SK-N-SH treated with all-trans-retinoic acid at 6 μM for 48 hours (cell line): Measurements from ENCODE around the gene RET.
A peak's percentile ranks its signal among the peaks of the same experiment; 100 is the strongest.

Experiments
- ATAC-seq: fragments of 200-7000 bp; cut with Tn5 transposase; 3 replicates; pipeline ENCODE4 v1.9.1; 2020; ENCODE audit warnings: mild to moderate bottlenecking, moderate library complexity
- ARNTL ChIP-seq: fragments of 450-650 bp; formaldehyde crosslinking; IDR thresholded peaks from 2 replicates; pipeline ENCODE4 v1.5.0; 2020; ENCODE audit warnings: low read depth, mild to moderate bottlenecking, moderate library complexity, borderline replicate concordance
- BACH2 ChIP-seq: fragments of 250-450 bp; sonication (Bioruptor Pico); IDR thresholded peaks from 2 replicates; pipeline ENCODE4 v1.9.0; 2021; ENCODE audit warnings: mild to moderate bottlenecking, borderline replicate concordance
- CREB5 ChIP-seq: fragments of 250-450 bp; sonication (Bioruptor Pico); IDR thresholded peaks from 2 replicates; pipeline ENCODE4 v1.5.1; 2020; ENCODE audit warnings: low read depth, mild to moderate bottlenecking, moderate library complexity
- CSDC2 ChIP-seq: fragments of 250-450 bp; sonication (Bioruptor Pico); IDR thresholded peaks from 2 replicates; pipeline ENCODE4 v1.5.0; 2020; ENCODE audit warnings: mild to moderate bottlenecking, moderate library complexity
- ESRRG ChIP-seq: fragments of 250-450 bp; sonication (Bioruptor Pico); IDR thresholded peaks from 2 replicates; pipeline ENCODE4 v1.6.1; 2021; ENCODE audit warnings: mild to moderate bottlenecking
- GLIS3 ChIP-seq: fragments of 250-450 bp; sonication (Bioruptor Pico); IDR thresholded peaks from 2 replicates; pipeline ENCODE4 v1.5.0; 2020; ENCODE audit warnings: mild to moderate bottlenecking, moderate library complexity
- ISL1 ChIP-seq: fragments of 250-450 bp; sonication (Bioruptor Pico); IDR thresholded peaks from 2 replicates; pipeline ENCODE4 v2.1.2; 2022; ENCODE audit warnings: mild to moderate bottlenecking, moderate library complexity
- OSR1 ChIP-seq: fragments of 250-450 bp; sonication (Bioruptor Pico); IDR thresholded peaks from 2 replicates; pipeline ENCODE4 v1.8.0; 2022; ENCODE audit warnings: moderate library complexity, mild to moderate bottlenecking, inconsistent platforms
- PPARA ChIP-seq: fragments of 250-450 bp; sonication (Bioruptor Pico); IDR thresholded peaks from 2 replicates; pipeline ENCODE4 v1.5.0; 2020; ENCODE audit warnings: mild to moderate bottlenecking, borderline replicate concordance
- RARB ChIP-seq: fragments of 250-450 bp; sonication (Bioruptor Pico); IDR thresholded peaks from 2 replicates; pipeline ENCODE4 v1.8.0; 2021; ENCODE audit warnings: mild to moderate bottlenecking, moderate library complexity
- SNAI2 ChIP-seq: fragments of 250-450 bp; sonication (Bioruptor Pico); IDR thresholded peaks from 2 replicates; pipeline ENCODE4 v1.5.0; 2020; ENCODE audit warnings: mild to moderate bottlenecking, moderate library complexity
- TCF4 ChIP-seq: fragments of 250-450 bp; sonication (Bioruptor Pico); IDR thresholded peaks from 2 replicates; pipeline ENCODE4 v1.8.0; 2021; ENCODE audit warnings: mild to moderate bottlenecking, moderate library complexity, borderline replicate concordance
- TOX ChIP-seq: fragments of 250-450 bp; sonication (Bioruptor Pico); IDR thresholded peaks from 2 replicates; pipeline ENCODE4 v1.8.0; 2021; ENCODE audit warnings: mild to moderate bottlenecking, moderate library complexity, borderline replicate concordance
- ZC3H10 ChIP-seq: fragments of 250-450 bp; sonication (Bioruptor Pico); IDR thresholded peaks from 2 replicates; pipeline ENCODE4 v1.5.1; 2021; ENCODE audit warnings: mild to moderate bottlenecking, moderate library complexity
- ZFP3 ChIP-seq: fragments of 250-450 bp; sonication (Bioruptor Pico); IDR thresholded peaks from 2 replicates; pipeline ENCODE4 v1.5.0; 2020; ENCODE audit warnings: mild to moderate bottlenecking, moderate library complexity
- ZFP30 ChIP-seq: fragments of 450-650 bp; formaldehyde crosslinking; IDR thresholded peaks from 2 replicates; pipeline ENCODE4 v1.5.0; 2022; ENCODE audit warnings: mild to moderate bottlenecking, moderate library complexity
- ZNF565 ChIP-seq: fragments of 450-650 bp; formaldehyde crosslinking; conservative IDR thresholded peaks from 2 replicates; pipeline ENCODE4 v1.5.0; 2020; ENCODE audit warnings: low read depth, mild to moderate bottlenecking, moderate library complexity
- ZNF8 ChIP-seq: fragments of 450-650 bp; formaldehyde crosslinking; IDR thresholded peaks from 2 replicates; pipeline ENCODE4 v1.5.0; 2020; ENCODE audit warnings: mild to moderate bottlenecking, moderate library complexity
- TF ChIP-seq, protein P1 (sequence below): fragments of 250-450 bp; sonication (Bioruptor Pico); IDR thresholded peaks from 2 replicates; pipeline ENCODE4 v1.5.1; 2021; ENCODE audit warnings: mild to moderate bottlenecking, moderate library complexity
- TF ChIP-seq, protein P2 (sequence below): fragments of 250-450 bp; sonication (Bioruptor Pico); IDR thresholded peaks from 2 replicates; pipeline ENCODE4 v1.8.0; 2021; ENCODE audit warnings: low read depth, mild to moderate bottlenecking, moderate library complexity, borderline replicate concordance
- TF ChIP-seq, protein P3 (sequence below): fragments of 250-450 bp; sonication (Bioruptor Pico); IDR thresholded peaks from 2 replicates; pipeline ENCODE4 v1.5.0; 2020; ENCODE audit warnings: mild to moderate bottlenecking, moderate library complexity

RET gene

DNA sequence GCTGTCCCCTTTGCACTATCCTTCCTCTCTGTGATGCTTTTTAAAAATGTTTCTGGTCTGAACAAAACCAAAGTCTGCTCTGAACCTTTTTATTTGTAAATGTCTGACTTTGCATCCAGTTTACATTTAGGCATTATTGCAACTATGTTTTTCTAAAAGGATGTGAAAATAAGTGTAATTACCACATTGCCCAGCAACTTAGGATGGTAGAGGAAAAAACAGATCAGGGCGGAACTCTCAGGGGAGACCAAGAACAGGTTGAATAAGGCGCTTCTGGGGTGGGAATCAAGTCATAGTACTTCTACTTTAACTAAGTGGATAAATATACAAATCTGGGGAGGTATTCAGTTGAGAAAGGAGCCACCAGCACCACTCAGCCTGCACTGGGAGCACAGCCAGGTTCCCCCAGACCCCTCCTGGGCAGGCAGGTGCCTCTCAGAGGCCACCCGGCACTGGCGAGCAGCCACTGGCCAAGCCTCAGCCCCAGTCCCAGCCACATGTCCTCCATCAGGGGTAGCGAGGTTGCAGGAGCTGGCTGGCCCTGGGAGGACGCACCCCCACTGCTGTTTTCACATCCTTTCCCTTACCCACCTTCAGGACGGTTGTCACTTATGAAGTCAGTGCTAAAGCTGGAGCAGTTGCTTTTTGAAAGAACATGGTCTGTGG lies 50.0 kb downstream of the RET start:
- ATAC-seq: no peak
- TF ChIP-seq ARNTL (CRISPR knock-in tag): no peak
- TF ChIP-seq ZFP30 (CRISPR knock-in tag): no peak
- no peak for TF ChIP-seq ESRRG (CRISPR knock-in tag)
- TF ChIP-seq, protein P1, sequence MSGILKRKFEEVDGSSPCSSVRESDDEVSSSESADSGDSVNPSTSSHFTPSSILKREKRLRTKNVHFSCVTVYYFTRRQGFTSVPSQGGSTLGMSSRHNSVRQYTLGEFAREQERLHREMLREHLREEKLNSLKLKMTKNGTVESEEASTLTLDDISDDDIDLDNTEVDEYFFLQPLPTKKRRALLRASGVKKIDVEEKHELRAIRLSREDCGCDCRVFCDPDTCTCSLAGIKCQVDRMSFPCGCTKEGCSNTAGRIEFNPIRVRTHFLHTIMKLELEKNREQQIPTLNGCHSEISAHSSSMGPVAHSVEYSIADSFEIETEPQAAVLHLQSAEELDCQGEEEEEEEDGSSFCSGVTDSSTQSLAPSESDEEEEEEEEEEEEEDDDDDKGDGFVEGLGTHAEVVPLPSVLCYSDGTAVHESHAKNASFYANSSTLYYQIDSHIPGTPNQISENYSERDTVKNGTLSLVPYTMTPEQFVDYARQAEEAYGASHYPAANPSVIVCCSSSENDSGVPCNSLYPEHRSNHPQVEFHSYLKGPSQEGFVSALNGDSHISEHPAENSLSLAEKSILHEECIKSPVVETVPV (CRISPR knock-in tag): no peak
- TF ChIP-seq CSDC2 (CRISPR knock-in tag): no peak
- TF ChIP-seq TCF4 (CRISPR knock-in tag): no peak
- TF ChIP-seq ISL1 (CRISPR knock-in tag): no peak
- TF ChIP-seq ZFP3 (CRISPR knock-in tag): no peak

GRCh38 chr10:43127442-43127841 lies 50.6 kb downstream of the RET start:
- no peak for TF ChIP-seq ISL1 (CRISPR knock-in tag)
- TF ChIP-seq ZC3H10 (CRISPR knock-in tag): no peak
- no peak for TF ChIP-seq ARNTL (CRISPR knock-in tag)
- TF ChIP-seq CSDC2 (CRISPR knock-in tag): no peak
- ATAC-seq: no peak

- ATAC-seq: no peak
- TF ChIP-seq GLIS3 (CRISPR knock-in tag) (no peak), ZNF8 (CRISPR knock-in tag) (no peak), ARNTL (CRISPR knock-in tag) (no peak)
These were observed 51.5 kb downstream of the RET start for GRCh38 chr10:43128331-43128730.

DNA sequence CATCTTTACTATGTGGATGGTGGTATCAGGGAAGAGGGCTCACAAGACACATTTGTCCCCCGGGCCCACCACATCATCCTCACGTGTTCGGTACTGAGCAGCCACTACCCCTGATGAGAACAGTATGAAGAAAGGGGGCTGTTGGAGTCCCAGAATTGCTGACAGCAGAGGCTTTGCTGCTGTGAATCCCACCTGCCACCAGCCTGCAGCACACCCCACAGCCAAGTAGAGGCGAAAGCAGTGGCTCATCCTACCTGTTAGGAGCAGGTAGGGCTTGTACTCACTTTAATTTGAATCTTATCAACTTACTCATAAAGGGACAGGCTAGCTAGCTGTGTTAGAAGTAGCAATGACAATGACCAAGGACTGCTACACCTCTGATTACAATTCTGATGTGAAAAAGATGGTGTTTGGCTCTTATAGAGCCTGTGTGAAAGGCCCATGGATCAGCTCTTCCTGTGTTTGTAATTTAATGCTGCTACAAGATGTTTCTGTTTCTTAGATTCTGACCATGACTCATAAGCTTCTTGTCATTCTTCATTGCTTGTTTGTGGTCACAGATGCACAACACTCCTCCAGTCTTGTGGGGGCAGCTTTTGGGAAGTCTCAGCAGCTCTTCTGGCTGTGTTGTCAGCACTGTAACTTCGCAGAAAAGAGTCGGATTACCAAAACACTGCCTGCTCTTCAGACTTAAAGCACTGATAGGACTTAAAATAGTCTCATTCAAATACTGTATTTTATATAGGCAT lies 52.3 kb downstream of the RET start:
- TF ChIP-seq ISL1 (CRISPR knock-in tag) (no peak), BACH2 (CRISPR knock-in tag) (no peak), TCF4 (CRISPR knock-in tag) (no peak), CSDC2 (CRISPR knock-in tag) (no peak)
- ATAC-seq: peak; percentile 95

GRCh38 chr10:43130770-43131171 lies 53.9 kb downstream of the RET start:
- TF ChIP-seq SNAI2 (CRISPR knock-in tag): no peak
- 0 out of 2 replicates have a peak, but pooled peaks have one; percentile 14 for TF ChIP-seq TCF4 (CRISPR knock-in tag)
- TF ChIP-seq GLIS3 (CRISPR knock-in tag): 0 out of 2 replicates have a peak, but pooled peaks have one; percentile 13
- TF ChIP-seq ISL1 (CRISPR knock-in tag): no peak
- TF ChIP-seq, protein P2, sequence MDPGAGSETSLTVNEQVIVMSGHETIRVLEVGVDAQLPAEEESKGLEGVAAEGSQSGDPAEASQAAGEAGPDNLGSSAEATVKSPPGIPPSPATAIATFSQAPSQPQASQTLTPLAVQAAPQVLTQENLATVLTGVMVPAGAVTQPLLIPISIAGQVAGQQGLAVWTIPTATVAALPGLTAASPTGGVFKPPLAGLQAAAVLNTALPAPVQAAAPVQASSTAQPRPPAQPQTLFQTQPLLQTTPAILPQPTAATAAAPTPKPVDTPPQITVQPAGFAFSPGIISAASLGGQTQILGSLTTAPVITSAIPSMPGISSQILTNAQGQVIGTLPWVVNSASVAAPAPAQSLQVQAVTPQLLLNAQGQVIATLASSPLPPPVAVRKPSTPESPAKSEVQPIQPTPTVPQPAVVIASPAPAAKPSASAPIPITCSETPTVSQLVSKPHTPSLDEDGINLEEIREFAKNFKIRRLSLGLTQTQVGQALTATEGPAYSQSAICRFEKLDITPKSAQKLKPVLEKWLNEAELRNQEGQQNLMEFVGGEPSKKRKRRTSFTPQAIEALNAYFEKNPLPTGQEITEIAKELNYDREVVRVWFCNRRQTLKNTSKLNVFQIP (CRISPR knock-in tag): no peak
- no peak for TF ChIP-seq ZFP30 (CRISPR knock-in tag)
- TF ChIP-seq ZNF565 (CRISPR knock-in tag): no peak
- TF ChIP-seq, protein P3, sequence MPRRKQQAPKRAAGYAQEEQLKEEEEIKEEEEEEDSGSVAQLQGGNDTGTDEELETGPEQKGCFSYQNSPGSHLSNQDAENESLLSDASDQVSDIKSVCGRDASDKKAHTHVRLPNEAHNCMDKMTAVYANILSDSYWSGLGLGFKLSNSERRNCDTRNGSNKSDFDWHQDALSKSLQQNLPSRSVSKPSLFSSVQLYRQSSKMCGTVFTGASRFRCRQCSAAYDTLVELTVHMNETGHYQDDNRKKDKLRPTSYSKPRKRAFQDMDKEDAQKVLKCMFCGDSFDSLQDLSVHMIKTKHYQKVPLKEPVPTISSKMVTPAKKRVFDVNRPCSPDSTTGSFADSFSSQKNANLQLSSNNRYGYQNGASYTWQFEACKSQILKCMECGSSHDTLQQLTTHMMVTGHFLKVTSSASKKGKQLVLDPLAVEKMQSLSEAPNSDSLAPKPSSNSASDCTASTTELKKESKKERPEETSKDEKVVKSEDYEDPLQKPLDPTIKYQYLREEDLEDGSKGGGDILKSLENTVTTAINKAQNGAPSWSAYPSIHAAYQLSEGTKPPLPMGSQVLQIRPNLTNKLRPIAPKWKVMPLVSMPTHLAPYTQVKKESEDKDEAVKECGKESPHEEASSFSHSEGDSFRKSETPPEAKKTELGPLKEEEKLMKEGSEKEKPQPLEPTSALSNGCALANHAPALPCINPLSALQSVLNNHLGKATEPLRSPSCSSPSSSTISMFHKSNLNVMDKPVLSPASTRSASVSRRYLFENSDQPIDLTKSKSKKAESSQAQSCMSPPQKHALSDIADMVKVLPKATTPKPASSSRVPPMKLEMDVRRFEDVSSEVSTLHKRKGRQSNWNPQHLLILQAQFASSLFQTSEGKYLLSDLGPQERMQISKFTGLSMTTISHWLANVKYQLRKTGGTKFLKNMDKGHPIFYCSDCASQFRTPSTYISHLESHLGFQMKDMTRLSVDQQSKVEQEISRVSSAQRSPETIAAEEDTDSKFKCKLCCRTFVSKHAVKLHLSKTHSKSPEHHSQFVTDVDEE: peak; percentile 25; the same call in 1 of the 2 replicates
- no peak for TF ChIP-seq CREB5
- no peak for TF ChIP-seq ZNF8 (CRISPR knock-in tag)
- no peak for TF ChIP-seq ZC3H10 (CRISPR knock-in tag)
- TF ChIP-seq RARB (CRISPR knock-in tag): no peak
- no peak for TF ChIP-seq OSR1 (CRISPR knock-in tag)
- TF ChIP-seq TOX (CRISPR knock-in tag): no peak
- no peak for TF ChIP-seq PPARA (CRISPR knock-in tag)
- no peak for ATAC-seq
